Upper lobe of right lung (tissue), 1 donor: ENCODE results near the gene ARL8A. TPM values are rescaled to one million over a fixed set of nuclear protein-coding genes. Genes with fewer than 3 reads are reported as not detected.
"Not testable (repeated sequence)": the region's sequence is repeated elsewhere in the genome, so short reads cannot be mapped to it uniquely, and the experiment has no call there.

Source experiments
- ATAC-seq: fragments of 200-7000 bp; cut with Tn5 transposase; one replicate; pipeline ENCODE4 v1.9.1; 2020; ENCODE audit warnings: mild to moderate bottlenecking, moderate library complexity
- DNase-seq: peaks from one replicate; pipeline ENCODE4 v3.0.0-alpha.2; 2020
- H3K27ac ChIP-seq: fragments of 200-600 bp; one replicate; pipeline ENCODE4 v1.8.0; 2022
- H3K27me3 ChIP-seq: fragments of 200-600 bp; one replicate; pipeline ENCODE4 v1.8.0; 2022; ENCODE audit warnings: mild to moderate bottlenecking
- H3K36me3 ChIP-seq: fragments of 200-600 bp; one replicate; pipeline ENCODE4 v1.8.0; 2022
- H3K4me1 ChIP-seq: fragments of 200-600 bp; one replicate; pipeline ENCODE4 v1.8.0; 2022
- H3K4me3 ChIP-seq: fragments of 200-600 bp; one replicate; pipeline ENCODE4 v1.8.0; 2022; ENCODE audit warnings: mild to moderate bottlenecking
- H3K9me3 ChIP-seq: fragments of 200-600 bp; one replicate; pipeline ENCODE4 v1.8.0; 2022
- CTCF ChIP-seq: fragments of 200-600 bp; IDR thresholded peaks from one replicate; pipeline ENCODE4 v1.8.0; 2022; ENCODE audit warnings: antibody characterized with exemption
- intact Hi-C: fragments of 100-400 bp; cut with DNase I; formaldehyde crosslinking; loops from one replicate; pipeline ENCODE4 v1.11.0; 2022
- long read RNA-seq: library from polyadenylated mRNA; unstranded; transcript quantifications from one replicate; pipeline ENCODE4 v2.0.0, GENCODE V29; 2021
- total RNA-seq: library from RNA; stranded (reverse); fragmentation: NEBNext Ultra II Directional; extraction: Animal tissue kit (Norgen Biotek cat#: 25700); gene quantifications from one replicate; pipeline ENCODE4 v1.2.1, GENCODE V29; 2021
- donor health status: DM: no; HTN: yes; CAD: no; lungs with severe emphysema.

The ARL8A gene
- 106 TPM for total RNA-seq
- long read RNA-seq, transcript ARL8A-201 (7 exons, 1,793 nt), result major isoform, 122 of 136 reads
- long read RNA-seq, partial matches to known transcripts, result 1 of 136 reads
- long read RNA-seq, other reads (novel, unspliced or antisense), result 11 of 136 reads

DNA sequence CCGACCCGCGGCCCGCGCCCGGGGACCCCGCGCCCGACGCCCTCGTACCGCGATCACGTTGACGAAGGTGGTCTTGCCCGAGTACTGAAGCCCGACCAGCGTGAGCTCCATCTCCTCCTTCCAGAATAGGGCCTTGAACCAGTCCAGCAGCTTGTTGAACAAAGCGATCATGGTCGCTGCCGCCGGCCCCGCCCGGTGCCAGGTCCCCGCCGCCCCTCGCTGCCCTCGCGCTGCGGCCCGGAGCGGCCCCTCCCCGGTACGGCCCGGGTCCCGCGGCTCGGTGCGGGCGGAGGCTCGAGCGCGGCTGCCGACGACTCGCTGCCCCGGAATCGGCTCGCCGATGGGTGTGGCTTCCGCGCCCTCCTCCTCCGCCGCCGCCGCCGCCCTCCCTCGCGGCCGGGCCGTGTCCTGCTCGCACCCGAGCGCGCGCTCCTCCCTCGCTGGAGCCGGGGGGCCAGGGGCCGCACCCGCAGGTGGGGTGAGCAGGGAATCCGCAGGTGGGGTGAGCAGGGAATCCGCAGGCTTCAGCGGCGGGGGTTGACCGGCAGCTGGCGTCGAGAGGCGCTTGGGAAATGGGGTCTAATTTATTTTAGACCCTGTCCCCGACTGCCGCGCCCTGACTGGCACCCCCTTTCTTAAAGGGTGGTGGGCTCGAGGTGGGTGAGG is at the start of gene ARL8A:
TSS of gene ARL8A (minus strand) at position 336 of the 666 bp plus-strand sequence. CDS start at position 171, 165 bp downstream.
- Histone ChIP-seq H3K36me3 (no peaks in the 10 kb centered on the region), H3K4me1 (peaks cover 23% of the 10 kb centered on the region), H3K27ac (peak within 1 kb of the TSS; percentile 95), H3K9me3 (no peaks in the 10 kb centered on the region), H3K27me3 (no peaks in the 10 kb centered on the region), H3K4me3 (peak within 1 kb of the TSS; percentile 98)
- DNase-seq, result peak; percentile 89
- intact Hi-C loops, result no loop called here
- ATAC-seq, result peak; percentile 84
- no peak for TF ChIP-seq CTCF

GRCh38 chr1:202194328-202194648 is 49.8 kb upstream of the ARL8A start:
- TF ChIP-seq CTCF, result no peak
- H3K36me3 ChIP-seq, result no peaks in the 10 kb centered on the region
- H3K4me1 ChIP-seq, result no peaks in the 10 kb centered on the region
- H3K27me3 ChIP-seq, result peaks cover 15% of the 10 kb centered on the region
- no peak overlapping the region for H3K4me3 ChIP-seq
- no peak for ATAC-seq
- no peaks in the 10 kb centered on the region for H3K9me3 ChIP-seq
- intact Hi-C loops, result no loop called here
- no peak for DNase-seq
- H3K27ac ChIP-seq, result no peak overlapping the region

GRCh38 chr1:202193614-202194327 is 49.2 kb upstream of the ARL8A start, which contains the start of gene LGR6:
Gene LGR6 (plus strand): TSS chr1:202193799. CDS start chr1:202193990, 191 bp downstream.
- Histone ChIP-seq H3K4me1 (no peaks in the 10 kb centered on the region), H3K9me3 (no peaks in the 10 kb centered on the region), H3K4me3 (peak within 1 kb of the TSS; percentile 26), H3K27ac (no peak within 1 kb of the TSS), H3K27me3 (peaks cover 15% of the 10 kb centered on the region), H3K36me3 (no peaks in the 10 kb centered on the region)
- no peak for TF ChIP-seq CTCF
- DNase-seq (no peak), ATAC-seq (no peak)
- intact Hi-C loops, result no loop called here

DNA sequence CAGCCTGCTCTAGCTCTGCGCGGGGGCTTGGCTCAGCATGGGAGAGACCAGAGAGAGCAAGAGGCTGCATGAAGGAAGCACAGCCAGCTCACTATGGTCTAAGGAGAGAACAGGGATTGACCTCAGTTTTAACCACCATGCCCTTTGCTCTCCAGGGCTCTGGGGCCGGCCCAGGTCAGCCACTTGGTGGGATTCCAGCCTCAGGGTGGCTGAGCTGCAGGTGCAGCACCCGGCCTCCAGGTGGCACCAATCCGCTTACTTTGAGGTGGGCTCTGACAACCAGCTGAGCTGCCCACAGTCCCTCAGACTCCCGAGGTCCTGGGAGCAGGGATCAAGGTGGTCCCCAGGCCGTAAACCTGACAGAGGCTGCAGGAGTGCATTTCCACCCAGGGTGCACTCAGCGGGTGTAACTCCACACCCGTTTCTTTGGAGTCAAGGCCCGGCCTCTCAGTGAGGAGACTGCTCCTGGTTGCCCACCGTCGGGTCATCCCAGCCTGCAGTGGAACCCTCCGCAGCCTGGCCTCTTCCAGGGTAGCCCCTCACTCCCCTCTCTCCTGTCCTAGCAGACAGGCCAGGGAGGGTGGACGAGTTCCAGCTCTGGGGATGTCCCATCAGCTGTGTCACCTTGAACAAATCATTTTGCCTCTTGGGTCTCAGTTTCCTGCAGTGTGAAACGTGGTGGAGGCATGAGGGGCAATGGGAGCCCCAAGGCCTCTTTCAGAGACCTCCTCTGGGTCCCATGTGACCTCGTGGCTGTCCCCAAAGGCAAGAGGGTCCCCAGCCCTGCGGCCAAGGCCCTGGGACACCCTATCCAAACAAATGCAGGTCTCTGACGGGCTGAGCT is 48.5 kb upstream of the ARL8A start:
- peak; percentile 78 for DNase-seq
- H3K27me3 ChIP-seq, result peaks cover 15% of the 10 kb centered on the region
- peak overlapping the region; percentile 26 for H3K4me3 ChIP-seq
- H3K36me3 ChIP-seq, result no peaks in the 10 kb centered on the region
- H3K27ac ChIP-seq, result no peak overlapping the region
- peak; percentile 73 for ATAC-seq
- intact Hi-C loops, result no loop called here
- TF ChIP-seq CTCF, result peak; percentile 91
- no peaks in the 10 kb centered on the region for H3K4me1 ChIP-seq
- no peaks in the 10 kb centered on the region for H3K9me3 ChIP-seq

GRCh38 chr1:202191391-202191790 is 46.9 kb upstream of the ARL8A start:
- H3K4me1 ChIP-seq, H3K9me3 ChIP-seq, H3K36me3 ChIP-seq, DNase-seq, ATAC-seq, H3K4me3 ChIP-seq, H3K27ac ChIP-seq, intact Hi-C loops: not testable (repeated sequence)
- H3K27me3 ChIP-seq, result peaks cover 15% of the 10 kb centered on the region
